NCI-H1436 (cell line): ENCODE data around the gene RLN3.

Experiments
- DNase-seq: peaks from one replicate; lab custom pipeline; 2025; lab: John Stamatoyannopoulos, UW

The RLN3 gene

GRCh38 chr19:14027856-14028450 is at the start of gene RLN3:
TSS of gene RLN3 (plus strand) at chr19:14028148. CDS start at chr19:14028205, 57 bp downstream.
- DNase-seq, result no peak

- no peak for DNase-seq
Observed at GRCh38 chr19:13978351-13979243, 49.4 kb upstream of the RLN3 start.

DNA sequence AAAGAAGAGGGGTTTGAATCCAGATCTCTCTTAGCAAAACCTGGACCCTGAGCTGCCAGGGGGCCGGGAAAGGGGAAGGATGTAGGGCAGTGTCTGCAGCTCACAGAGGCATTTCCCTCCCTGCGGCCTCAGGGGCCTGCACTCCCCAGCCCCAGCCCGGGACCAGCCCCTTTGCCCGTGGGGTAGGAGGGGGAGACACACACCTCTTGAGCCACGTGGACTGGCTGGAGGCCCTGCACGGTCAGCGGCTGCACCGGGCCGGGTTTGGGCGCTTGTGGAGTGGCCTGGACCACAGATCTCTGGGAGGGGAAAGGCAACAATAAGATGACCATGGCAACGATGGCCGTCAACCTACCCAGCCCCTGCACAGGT is 48.7 kb upstream of the RLN3 start:
- no peak for DNase-seq

GRCh38 chr19:13979686-13980085 is 48.3 kb upstream of the RLN3 start:
- no peak for DNase-seq

GRCh38 chr19:13980340-13980739 is 47.6 kb upstream of the RLN3 start:
- no peak for DNase-seq

DNA sequence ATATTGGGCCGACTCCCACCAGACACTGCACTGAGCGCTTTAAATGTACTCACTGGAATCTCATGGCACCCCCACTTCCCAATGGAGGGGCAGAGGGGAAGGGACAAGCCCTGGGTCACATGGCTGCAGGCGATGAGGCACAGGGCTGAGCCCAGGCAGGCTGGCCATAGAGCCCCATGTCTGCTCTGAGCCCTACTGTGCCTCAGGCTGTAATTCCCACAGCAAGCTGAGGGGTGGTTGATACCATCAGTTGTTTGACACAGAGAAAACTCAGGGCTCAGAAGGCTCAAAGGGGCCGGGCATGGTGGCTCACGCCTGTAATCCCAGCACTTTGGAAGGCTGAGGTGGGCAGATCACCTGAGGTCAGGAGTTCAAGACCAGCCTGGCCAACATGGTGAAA is 46.9 kb upstream of the RLN3 start:
- DNase-seq, result no peak

DNA sequence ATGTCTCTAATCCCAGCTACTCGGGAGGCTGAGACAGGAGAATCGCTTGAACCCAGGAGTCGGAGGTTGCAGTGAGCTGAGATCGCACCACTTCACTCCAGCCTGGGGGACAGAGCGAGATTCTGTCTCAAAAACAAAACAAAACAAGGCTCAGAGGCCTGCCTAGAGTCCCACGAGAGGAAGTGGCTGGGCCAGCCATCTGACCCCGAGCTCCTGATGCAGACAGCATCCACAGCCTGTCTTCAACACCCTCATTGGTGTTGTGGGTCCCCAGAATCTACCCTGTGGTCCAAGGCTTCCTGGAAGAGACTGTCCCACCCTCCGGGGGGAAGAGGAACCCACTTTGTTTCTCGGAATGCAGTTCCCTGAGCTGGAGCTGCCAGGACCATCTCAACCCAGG is 46.5 kb upstream of the RLN3 start:
- no peak for DNase-seq

GRCh38 chr19:13981988-13982501 is 45.9 kb upstream of the RLN3 start:
- DNase-seq, result no peak

- no peak for DNase-seq
Observed at GRCh38 chr19:13982773-13983172, 45.2 kb upstream of the RLN3 start.

GRCh38 chr19:13983213-13983889 is 44.6 kb upstream of the RLN3 start:
- DNase-seq, result peak; percentile 48

DNA sequence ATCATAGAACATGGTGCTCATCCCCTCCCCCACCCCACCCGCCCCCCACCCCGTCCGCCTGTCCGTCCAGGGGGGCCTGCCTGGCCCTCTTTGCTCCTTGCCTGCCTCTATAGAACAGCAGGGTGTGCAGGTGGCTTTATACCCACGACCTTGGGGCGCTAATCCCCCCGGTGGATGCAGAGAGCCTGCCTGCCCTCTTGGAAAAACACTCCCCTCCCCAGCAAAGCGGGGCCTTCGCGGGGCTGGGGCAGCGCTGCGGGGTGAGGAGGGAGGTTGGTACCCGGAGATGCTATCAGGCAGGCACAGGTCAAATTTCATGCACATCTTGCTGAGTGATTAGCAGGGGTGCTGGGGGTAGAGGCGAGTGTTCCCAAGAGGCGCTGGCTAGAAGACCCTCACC is 43.8 kb upstream of the RLN3 start:
- DNase-seq, result no peak

DNA sequence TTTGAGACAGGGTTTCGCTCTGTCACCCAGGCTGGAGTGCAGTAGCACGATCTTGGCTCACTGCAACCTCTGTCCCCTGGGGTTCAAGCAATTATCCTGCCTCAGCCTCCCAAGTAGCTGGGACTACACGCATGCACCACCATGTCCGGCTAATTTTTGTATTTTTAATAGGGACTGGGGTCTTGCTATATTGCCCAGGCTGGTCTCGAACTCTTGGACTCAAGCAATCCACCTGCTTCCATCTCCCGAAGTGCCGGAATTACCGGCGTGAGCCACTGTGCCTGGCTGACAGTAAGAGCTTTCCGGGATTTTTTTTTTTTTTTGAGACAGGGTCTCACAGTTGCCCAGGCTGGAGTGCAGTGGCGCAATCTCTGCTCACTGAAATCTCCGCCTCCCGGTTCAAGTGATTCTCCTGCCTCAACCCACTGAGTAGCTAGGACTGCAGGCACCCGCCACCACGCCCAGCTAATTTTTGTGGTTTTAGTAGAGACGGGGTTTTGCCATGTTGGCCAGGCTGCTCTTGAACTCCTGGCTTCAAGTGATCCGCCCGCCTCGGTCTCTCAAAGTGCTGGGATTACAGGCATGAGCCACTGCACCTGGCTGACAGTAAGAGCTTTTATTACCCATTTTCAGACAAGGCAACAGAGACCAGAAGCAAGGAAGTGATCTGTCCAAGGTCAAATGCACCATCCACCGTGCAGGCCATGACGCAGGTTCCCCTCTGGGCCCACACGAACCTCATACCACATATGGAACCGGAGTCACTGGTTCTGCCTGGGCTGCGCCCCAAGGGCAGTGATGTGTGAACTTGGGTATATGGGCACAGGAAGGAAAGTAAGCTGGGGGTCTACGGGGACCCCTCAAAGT is 42.8 kb upstream of the RLN3 start:
- peak; percentile 20 for DNase-seq

GRCh38 chr19:13985771-13986347 is 42.1 kb upstream of the RLN3 start:
- peak; percentile 74 for DNase-seq

DNA sequence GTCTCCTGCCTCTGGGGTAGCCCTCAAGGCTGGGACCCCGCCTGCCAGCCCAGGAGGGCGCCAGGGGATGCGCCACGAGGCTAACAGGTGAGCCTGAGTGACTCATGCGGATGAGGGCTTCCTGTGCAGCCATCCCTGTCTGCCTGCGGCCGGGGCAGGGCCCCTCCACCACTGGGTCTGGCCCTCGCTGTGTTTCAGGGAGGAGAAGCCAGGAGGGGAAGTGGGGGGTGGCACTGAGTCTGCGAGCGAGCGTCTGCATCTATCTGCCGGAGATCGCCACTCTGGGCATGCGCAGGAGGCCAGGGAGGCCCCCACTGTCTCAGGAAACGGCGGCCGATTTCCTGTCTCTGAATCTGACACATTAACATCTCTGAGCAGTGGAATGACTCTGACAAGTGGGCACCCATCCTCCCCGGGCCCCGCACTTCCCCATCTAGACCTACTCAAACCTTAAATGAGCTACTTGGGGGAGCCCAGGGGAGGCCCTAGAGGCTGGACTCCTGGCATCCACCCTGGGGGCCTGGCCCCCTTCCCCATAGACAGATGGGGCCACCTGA is 41.5 kb upstream of the RLN3 start:
- DNase-seq, result peak; percentile 73

DNA sequence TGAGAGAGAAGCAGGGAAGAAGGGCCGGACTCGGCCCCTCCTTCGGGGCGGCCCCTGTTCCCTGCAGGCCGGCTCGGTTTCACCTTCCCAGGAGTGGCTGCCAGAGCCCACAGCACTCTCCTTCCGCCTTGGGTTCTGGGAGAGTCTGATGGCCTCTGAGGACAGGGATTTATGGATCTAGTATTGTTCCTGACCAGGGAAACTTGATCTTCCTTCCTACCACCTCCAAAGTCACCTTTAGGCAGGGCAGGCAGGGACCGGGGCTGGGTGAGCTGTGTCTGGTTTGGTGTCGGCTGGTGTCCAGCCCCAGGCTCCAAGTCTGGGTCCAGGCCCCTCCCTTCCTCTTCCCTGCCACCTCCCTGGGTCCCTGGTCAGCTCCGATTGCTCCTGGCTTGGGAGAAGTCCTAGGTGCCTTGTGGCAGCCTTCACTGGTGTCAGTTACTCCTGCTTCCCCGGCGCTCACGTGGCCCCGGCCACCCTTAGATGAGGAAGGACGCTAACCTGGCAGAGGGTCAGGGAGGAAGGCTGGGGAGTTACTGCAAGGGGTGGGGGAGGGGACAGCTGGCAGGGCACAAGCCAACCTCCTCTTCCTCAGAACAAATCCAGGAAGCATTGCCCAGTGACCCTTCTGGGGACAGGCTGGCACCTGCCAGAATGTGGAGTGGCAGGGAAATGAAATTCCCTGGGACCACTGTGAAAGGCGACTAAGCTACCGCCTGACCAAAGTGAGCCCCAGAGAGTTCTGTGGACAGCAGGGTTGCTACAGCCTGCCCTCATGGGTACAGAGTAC is 40.7 kb upstream of the RLN3 start:
- no peak for DNase-seq

DNA sequence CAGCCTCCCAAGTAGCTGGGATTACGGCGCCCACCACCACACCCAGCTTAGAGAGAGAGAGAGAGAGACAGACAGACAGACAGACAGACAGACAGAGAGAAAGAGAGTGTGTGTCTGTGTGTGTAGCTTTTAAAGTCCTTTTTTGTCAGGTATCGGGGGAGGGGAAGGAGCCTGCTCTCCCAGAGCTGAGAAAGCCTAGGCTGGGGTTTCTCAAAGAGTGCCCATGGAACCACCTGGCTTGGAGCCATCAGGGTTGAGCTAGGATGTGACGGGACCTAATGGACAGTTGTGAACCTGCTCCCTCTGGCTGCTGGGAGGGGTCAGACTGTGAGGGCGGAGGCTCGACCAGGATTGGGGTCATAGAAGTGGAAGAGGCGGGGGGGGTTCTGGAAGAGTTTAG is 38.5 kb upstream of the RLN3 start:
- no peak for DNase-seq

GRCh38 chr19:13990085-13990484 is 37.9 kb upstream of the RLN3 start:
- no peak for DNase-seq

DNA sequence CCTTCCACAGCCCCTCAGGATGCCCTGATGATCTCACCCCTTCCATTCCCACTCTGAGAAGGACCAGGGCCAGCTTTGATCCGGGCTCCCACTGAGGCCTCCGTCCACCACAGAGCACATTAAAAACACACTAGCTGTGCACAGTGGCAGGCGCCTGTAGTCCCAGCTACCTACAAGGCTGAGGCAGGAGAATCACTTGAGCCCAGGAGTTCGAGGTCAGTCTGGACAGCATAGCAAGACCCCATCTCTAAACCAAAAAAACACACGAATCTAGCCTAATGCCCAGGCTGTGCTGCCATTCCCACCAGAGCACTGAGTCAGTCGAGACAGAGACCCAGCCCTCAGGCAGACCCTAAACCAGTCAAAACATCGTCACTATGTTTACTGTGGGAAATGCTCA is 35.9 kb upstream of the RLN3 start:
- DNase-seq, result no peak

DNA sequence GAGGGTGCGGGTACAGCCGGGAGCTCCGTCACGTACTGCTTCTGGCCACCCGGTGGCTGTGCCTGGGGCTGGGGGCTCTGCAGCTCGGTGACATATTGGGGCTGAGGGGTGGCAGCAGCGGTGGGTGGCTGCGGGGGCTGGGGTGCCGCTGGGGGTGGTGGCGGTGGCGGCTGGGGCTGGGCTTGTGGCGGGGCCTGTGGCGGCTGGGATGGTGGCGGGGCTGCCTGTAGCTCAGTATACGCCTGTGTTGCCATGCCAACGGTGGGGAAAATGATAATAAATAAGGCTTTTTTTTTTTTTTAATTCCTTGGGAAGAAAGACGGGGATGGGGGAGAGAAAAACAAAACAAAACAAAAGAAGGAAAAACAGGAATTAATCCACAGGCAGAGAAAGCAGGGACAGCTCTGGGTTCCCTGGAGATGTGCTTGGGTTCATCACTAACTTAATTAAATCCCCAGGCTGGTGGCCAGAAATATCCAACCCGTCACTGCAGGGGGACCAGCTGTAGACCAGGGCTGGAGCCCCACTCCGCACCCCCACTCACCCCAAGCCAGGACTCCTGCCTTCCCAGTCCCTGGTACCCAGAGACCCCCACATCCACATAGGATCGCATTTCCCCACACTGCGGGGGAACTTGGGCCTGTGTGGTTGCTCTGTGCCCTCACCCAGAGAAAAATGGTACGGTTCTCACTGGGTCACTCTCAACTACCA is 34.2 kb upstream of the RLN3 start:
- DNase-seq, result no peak
